Transverse colon (tissue), 4 donors: ENCODE measurements around the gene PRF1. TPM values are rescaled to one million over a fixed set of nuclear protein-coding genes. Genes with fewer than 3 reads are reported as not detected.

Experiments
- DNase-seq: peaks from one replicate; pipeline ENCODE4 v3.0.0-alpha.2; 2019
- H3K27ac ChIP-seq, 4 donors: fragments of 200-600 bp; sonication (generic); 2 replicates each; pipeline ENCODE4 v1.5.1; 2016 to 2018; ENCODE audit warnings: inconsistent platforms in 4 of 4
- H3K27me3 ChIP-seq: fragments of 200-600 bp; sonication (generic); 2 replicates; pipeline ENCODE4 v1.5.1; 2017; ENCODE audit warnings: inconsistent platforms
- H3K36me3 ChIP-seq, 4 donors: fragments of 200-600 bp; sonication (generic); 2 replicates each; pipeline ENCODE4 v1.5.1; 2017 to 2019; ENCODE audit warnings: inconsistent platforms in 4 of 4
- H3K4me1 ChIP-seq, 4 donors: fragments of 200-600 bp; sonication (generic); 2 replicates each; pipeline ENCODE4 v1.5.1; 2017 to 2020; ENCODE audit warnings: inconsistent platforms in 4 of 4
- H3K4me3 ChIP-seq, 4 donors: fragments of 200-600 bp; sonication (generic); 1 replicate in 1 of 4; 2 replicates in 3 of 4; pipeline versions ENCODE4 v1.5.1 to v1.6.1; 2017 to 2019; ENCODE audit warnings: inconsistent platforms in 4 of 4
- H3K9me3 ChIP-seq, 2 donors: fragments of 200-600 bp; sonication (generic); 2 replicates each; pipeline ENCODE4 v1.5.1; 2017 to 2019; ENCODE audit warnings: inconsistent platforms in 2 of 2
- CTCF ChIP-seq, 5 experiments: fragments of 200-600 bp in 3 of 5; fragments of 450-650 bp in 2 of 5; sonication (generic) in 3 of 5; IDR thresholded peaks; 1 replicate in 2 of 5; 2 replicates in 3 of 5; pipeline ENCODE4 v1.5.1; 2016 to 2017; ENCODE audit warnings: antibody characterized with exemption in 5 of 5, inconsistent platforms in 3 of 5, mild to moderate bottlenecking in 2 of 5, moderate library complexity in 1 of 5
- EP300 ChIP-seq: sonication (generic); formaldehyde crosslinking; IDR thresholded peaks from one replicate; pipeline ENCODE4 v1.6.1; 2017; ENCODE audit warnings: antibody characterized with exemption, low read depth
- POLR2A ChIP-seq: fragments of 450-650 bp; IDR thresholded peaks from one replicate; pipeline ENCODE4 v1.6.1; 2016; ENCODE audit warnings: antibody characterized with exemption, mild to moderate bottlenecking, moderate library complexity
- POLR2AphosphoS5 ChIP-seq, 3 donors: sonication (generic); formaldehyde crosslinking; IDR thresholded peaks; one replicate each; pipeline ENCODE4 v1.6.1; 2016; ENCODE audit warnings: antibody characterized with exemption in 3 of 3
- WGBS, 2 donors: methylation state at CpG; one replicate each; pipeline ENCODE4 v1.1.5; 2018; ENCODE audit warnings: low coverage in 1 of 2; 5-methylcytosine and 5-hydroxymethylcytosine counted together
- in situ Hi-C, 4 donors: fragments of 200-750 bp; cut with MboI; loops; one replicate each; pipeline versions ENCODE4 v1.15.0 to v1.15.1; 2017; ENCODE audit warnings: low sequenced_read_pairs in 3 of 4, low pct_ligation_motif_present in 1 of 4, low pct_unique_long_range_greater_than_20kb in 1 of 4
- intact Hi-C: fragments of 100-400 bp; cut with DNase I; formaldehyde crosslinking; loops from one replicate; pipeline ENCODE4 v1.15.1; 2023; ENCODE audit warnings: low total_unique reads
- total RNA-seq, 4 donors: library from RNA; depleted of rRNA; stranded (reverse); fragments of >200 nt; gene quantifications; one replicate each; pipeline ENCODE4 v1.1.0, GENCODE V29; 2016

The PRF1 gene
- total RNA-seq, 4 donors from 2014 or later: 0.80 to 12.7 (median 6.0) TPM

- WGBS, 2 donors: 64 to 68% methylated on average over 3 to 9 of the region's 10 CpGs
- Histone ChIP-seq H3K36me3 (no peaks in the 10 kb centered on the region), H3K27me3 (no peaks in the 10 kb centered on the region), H3K9me3 (no peaks in the 10 kb centered on the region), H3K27ac (peak overlapping the region; percentile 12 to 43 (median 35)), H3K4me1 (peaks cover 0 to 8% (median 0%) of the 10 kb centered on the region in 4 donors), H3K4me3 (no peak overlapping the region)
- no peak for DNase-seq
- TF ChIP-seq CTCF (IDR thresholded peaks at IDR 0.05) (no peak), EP300 (no peak), POLR2A (no peak), POLR2AphosphoS5 (IDR thresholded peaks at IDR 0.05) (no peak)
- in situ Hi-C loops: no loop called here
- intact Hi-C loops: no loop called here
These were observed 13.5 kb downstream of the PRF1 start for GRCh38 chr10:70588859-70589570.

GRCh38 chr10:70588255-70588654 is 14.3 kb downstream of the PRF1 start:
- H3K9me3 ChIP-seq: no peaks in the 10 kb centered on the region
- no peak for DNase-seq
- TF ChIP-seq POLR2A: no peak
- TF ChIP-seq CTCF (IDR thresholded peaks at IDR 0.05): no peak
- TF ChIP-seq POLR2AphosphoS5 (IDR thresholded peaks at IDR 0.05): no peak
- TF ChIP-seq EP300: no peak
- no peaks in the 10 kb centered on the region for H3K27me3 ChIP-seq
- H3K27ac ChIP-seq: no peak overlapping the region
- intact Hi-C loops: no loop called here
- H3K36me3 ChIP-seq: no peaks in the 10 kb centered on the region
- H3K4me3 ChIP-seq: no peak overlapping the region
- 55 to 78% methylated on average over 3 to 6 of the region's 6 CpGs for WGBS, 2 donors
- H3K4me1 ChIP-seq: peaks cover 0 to 8% (median 0%) of the 10 kb centered on the region in 4 donors
- in situ Hi-C loops: no loop called here

- H3K4me1 ChIP-seq: peaks cover 0 to 8% (median 0%) of the 10 kb centered on the region in 4 donors
- H3K4me3 ChIP-seq: no peak overlapping the region
- TF ChIP-seq CTCF (IDR thresholded peaks at IDR 0.05) (no peak), POLR2A (no peak), POLR2AphosphoS5 (IDR thresholded peaks at IDR 0.05) (no peak), EP300 (no peak)
- 73 to 75% methylated on average over 8 of the region's 8 CpGs for WGBS, 2 donors
- no peaks in the 10 kb centered on the region for H3K9me3 ChIP-seq
- intact Hi-C loops (no loop called here), in situ Hi-C loops (no loop called here)
- no peaks in the 10 kb centered on the region for H3K27me3 ChIP-seq
- no peak for DNase-seq
- H3K27ac ChIP-seq: no peak overlapping the region
- no peaks in the 10 kb centered on the region for H3K36me3 ChIP-seq
These were observed 15.4 kb downstream of the PRF1 start for GRCh38 chr10:70587045-70587658.

GRCh38 chr10:70586348-70586930 is 16.1 kb downstream of the PRF1 start:
- 82 to 90% methylated on average over 2 to 8 of the region's 8 CpGs for WGBS, 2 donors
- Histone ChIP-seq H3K4me3 (no peak overlapping the region), H3K36me3 (no peaks in the 10 kb centered on the region), H3K27ac (no peak overlapping the region), H3K9me3 (no peaks in the 10 kb centered on the region), H3K27me3 (no peaks in the 10 kb centered on the region), H3K4me1 (peaks cover 0 to 8% (median 0%) of the 10 kb centered on the region in 4 donors)
- in situ Hi-C loops (no loop called here), intact Hi-C loops (no loop called here)
- TF ChIP-seq EP300: no peak
- no peak for TF ChIP-seq POLR2AphosphoS5 (IDR thresholded peaks at IDR 0.05)
- TF ChIP-seq POLR2A: no peak
- TF ChIP-seq CTCF (IDR thresholded peaks at IDR 0.05): no peak
- DNase-seq: no peak
